ENCODE measurements around the gene C5orf15. TPM values are rescaled to one million over a fixed set of nuclear protein-coding genes. Genes with fewer than 3 reads are reported as not detected.
"Not testable (repeated sequence)": the region's sequence is repeated elsewhere in the genome, so short reads cannot be mapped to it uniquely, and the experiment has no call there.

The C5orf15 gene
- total RNA-seq, 4 donors from 2014 or later, result 36.5 to 91.7 (median 45.6) TPM

GRCh38 chr5:133978943-133979342 is 10.5 kb upstream of the C5orf15 start:
- WGBS, 2 donors (ENCODE audit: low coverage in 1 of 2), result 90 to 100% methylated on average over 2 to 3 of the region's 3 CpGs
- in situ Hi-C loops (cut with MboI; ENCODE audit: low pct_ligation_motif_present in 1 of 4, low pct_unique_long_range_greater_than_20kb in 1 of 4, low sequenced_read_pairs in 3 of 4), result no loop called here
- no peak overlapping the region for H3K4me3 ChIP-seq

GRCh38 chr5:133977858-133978257 is 9.4 kb upstream of the C5orf15 start:
- H3K4me3 ChIP-seq, result no peak overlapping the region
- H3K4me1 ChIP-seq, result no peaks in the 10 kb centered on the region
- H3K27me3 ChIP-seq, result no peaks in the 10 kb centered on the region
- intact Hi-C loops (cut with DNase I; ENCODE audit: low total_unique reads) (no loop called here), in situ Hi-C loops (cut with MboI; ENCODE audit: low pct_ligation_motif_present in 1 of 4, low pct_unique_long_range_greater_than_20kb in 1 of 4, low sequenced_read_pairs in 3 of 4) (no loop called here)
- no peak overlapping the region for H3K27ac ChIP-seq
- DNase-seq, result no peak
- no peak for TF ChIP-seq CTCF (IDR thresholded peaks at IDR 0.05)
- no peak for TF ChIP-seq POLR2A (IDR thresholded peaks at IDR 0.05)
- no peak for TF ChIP-seq EP300 (IDR thresholded peaks at IDR 0.05; ENCODE audit: low read depth)
- no peak for TF ChIP-seq POLR2AphosphoS5 (IDR thresholded peaks at IDR 0.05)
- peaks cover 0 to 55% (median 23%) of the 10 kb centered on the region in 4 donors for H3K36me3 ChIP-seq
- H3K9me3 ChIP-seq, result no peaks in the 10 kb centered on the region
- 57 to 58% methylated on average over 1 of the region's 1 CpG for WGBS, 2 donors (ENCODE audit: low coverage in 1 of 2)

More at GRCh38 chr5:133978943-133979342, 10.5 kb upstream of the C5orf15 start:
- H3K27ac ChIP-seq, result no peak overlapping the region
- no peaks in the 10 kb centered on the region for H3K27me3 ChIP-seq
- TF ChIP-seq POLR2A (IDR thresholded peaks at IDR 0.05), result no peak
- no peak for TF ChIP-seq POLR2AphosphoS5 (IDR thresholded peaks at IDR 0.05)
- no peak for TF ChIP-seq EP300 (IDR thresholded peaks at IDR 0.05; ENCODE audit: low read depth)
- TF ChIP-seq CTCF (IDR thresholded peaks at IDR 0.05), result no peak
- H3K4me1 ChIP-seq, result no peaks in the 10 kb centered on the region
- no peaks in the 10 kb centered on the region for H3K9me3 ChIP-seq
- H3K36me3 ChIP-seq, result peaks cover 0 to 50% (median 20%) of the 10 kb centered on the region in 4 donors
- intact Hi-C loops (cut with DNase I; ENCODE audit: low total_unique reads), result no loop called here
- no peak for DNase-seq

- in situ Hi-C loops (cut with MboI; ENCODE audit: low pct_ligation_motif_present in 1 of 4, low pct_unique_long_range_greater_than_20kb in 1 of 4, low sequenced_read_pairs in 3 of 4), result no loop called here
- Histone ChIP-seq H3K27me3 (no peaks in the 10 kb centered on the region), H3K27ac (no peak overlapping the region), H3K4me1 (no peaks in the 10 kb centered on the region), H3K9me3 (no peaks in the 10 kb centered on the region), H3K36me3 (peaks cover 0 to 53% (median 23%) of the 10 kb centered on the region in 4 donors), H3K4me3 (no peak overlapping the region)
- DNase-seq, result no peak
- intact Hi-C loops (cut with DNase I; ENCODE audit: low total_unique reads), result no loop called here
- WGBS, 2 donors (ENCODE audit: low coverage in 1 of 2), result 40% methylated on average over 5 of the region's 5 CpGs; no CpG with 5 or more reads in 1 of the 2 donors
- TF ChIP-seq EP300 (IDR thresholded peaks at IDR 0.05; ENCODE audit: low read depth), result no peak
- no peak for TF ChIP-seq POLR2AphosphoS5 (IDR thresholded peaks at IDR 0.05)
- TF ChIP-seq POLR2A (IDR thresholded peaks at IDR 0.05), result no peak
- TF ChIP-seq CTCF (IDR thresholded peaks at IDR 0.05), result no peak
Measured at GRCh38 chr5:133977161-133977787, 8.8 kb upstream of the C5orf15 start.

DNA sequence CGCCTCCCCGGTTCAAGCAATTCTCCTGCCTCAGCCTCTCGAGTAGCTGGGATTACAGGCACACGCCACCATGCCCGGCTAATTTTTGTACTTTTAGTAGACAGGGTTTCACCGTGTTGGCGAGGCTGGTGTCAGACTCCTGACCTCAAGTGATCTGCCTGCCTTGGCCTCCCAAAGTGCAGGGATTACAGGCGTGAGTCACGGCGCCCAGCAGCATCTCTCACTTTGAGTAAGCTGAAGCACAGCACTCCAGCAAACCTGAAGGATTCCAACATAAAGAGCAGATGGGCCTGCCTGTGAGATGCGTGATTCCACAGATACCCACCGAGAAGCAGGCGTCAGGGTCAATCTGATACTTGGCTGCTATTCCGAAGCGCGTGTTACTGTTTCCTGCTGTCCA is 7.1 kb upstream of the C5orf15 start:
- intact Hi-C loops (cut with DNase I; ENCODE audit: low total_unique reads); H3K4me1 ChIP-seq; H3K27me3 ChIP-seq; H3K4me3 ChIP-seq; H3K9me3 ChIP-seq; DNase-seq; in situ Hi-C loops (cut with MboI; ENCODE audit: low pct_ligation_motif_present in 1 of 4, low pct_unique_long_range_greater_than_20kb in 1 of 4, low sequenced_read_pairs in 3 of 4); H3K27ac ChIP-seq: not testable (repeated sequence)
- 96% methylated on average over 15 of the region's 16 CpGs; no CpG with 5 or more reads in 1 of the 2 donors for WGBS, 2 donors (ENCODE audit: low coverage in 1 of 2)
- peaks cover 0 to 47% (median 19%) of the 10 kb centered on the region in 4 donors for H3K36me3 ChIP-seq

DNA sequence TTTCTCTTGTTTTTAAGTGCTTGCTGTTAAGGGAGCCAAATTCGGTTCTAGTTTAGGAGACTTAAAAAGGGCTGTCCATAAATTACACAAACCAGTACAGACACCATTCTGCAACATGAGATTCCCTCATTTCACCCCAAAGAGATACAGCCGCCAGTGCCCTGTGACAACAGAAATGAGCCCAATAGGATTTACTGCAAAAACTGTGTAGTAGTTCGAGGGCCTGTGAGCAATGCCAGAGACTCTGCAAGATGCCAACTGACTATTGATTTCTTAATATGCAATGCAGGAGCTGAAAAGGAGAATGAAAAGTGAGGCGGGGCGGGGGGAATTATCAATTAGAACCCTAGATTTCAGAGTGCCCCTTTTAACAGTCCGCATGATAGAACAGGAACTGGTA is 5.7 kb upstream of the C5orf15 start:
- intact Hi-C loops (cut with DNase I; ENCODE audit: low total_unique reads) (no loop called here), in situ Hi-C loops (cut with MboI; ENCODE audit: low pct_ligation_motif_present in 1 of 4, low pct_unique_long_range_greater_than_20kb in 1 of 4, low sequenced_read_pairs in 3 of 4) (no loop called here)
- H3K27ac ChIP-seq, result no peak overlapping the region
- H3K36me3 ChIP-seq, result peaks cover 0 to 47% (median 19%) of the 10 kb centered on the region in 4 donors
- no peak for DNase-seq
- no peaks in the 10 kb centered on the region for H3K9me3 ChIP-seq
- H3K27me3 ChIP-seq, result no peaks in the 10 kb centered on the region
- no peak overlapping the region for H3K4me3 ChIP-seq
- WGBS, 2 donors (ENCODE audit: low coverage in 1 of 2), result 88 to 96% methylated on average over 4 to 6 of the region's 6 CpGs
- peaks cover 0 to 11% (median 4%) of the 10 kb centered on the region in 4 donors for H3K4me1 ChIP-seq
- no peak for TF ChIP-seq CTCF (IDR thresholded peaks at IDR 0.05)
- no peak for TF ChIP-seq POLR2AphosphoS5 (IDR thresholded peaks at IDR 0.05)

Measured in transverse colon (tissue), 4 donors.